GM18498 (cell line): ENCODE measurements around the gene NPDC1.

Experiments used
- ATAC-seq: cut with Tn5 transposase; IDR thresholded peaks from one replicate; pipeline ENCODE4 v1.9.1; 2021; ENCODE audit warnings: mild to moderate bottlenecking, moderate library complexity; ENCODE audit not compliant: unreplicated experiment

NPDC1 gene, protein sequence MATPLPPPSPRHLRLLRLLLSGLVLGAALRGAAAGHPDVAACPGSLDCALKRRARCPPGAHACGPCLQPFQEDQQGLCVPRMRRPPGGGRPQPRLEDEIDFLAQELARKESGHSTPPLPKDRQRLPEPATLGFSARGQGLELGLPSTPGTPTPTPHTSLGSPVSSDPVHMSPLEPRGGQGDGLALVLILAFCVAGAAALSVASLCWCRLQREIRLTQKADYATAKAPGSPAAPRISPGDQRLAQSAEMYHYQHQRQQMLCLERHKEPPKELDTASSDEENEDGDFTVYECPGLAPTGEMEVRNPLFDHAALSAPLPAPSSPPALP

DNA sequence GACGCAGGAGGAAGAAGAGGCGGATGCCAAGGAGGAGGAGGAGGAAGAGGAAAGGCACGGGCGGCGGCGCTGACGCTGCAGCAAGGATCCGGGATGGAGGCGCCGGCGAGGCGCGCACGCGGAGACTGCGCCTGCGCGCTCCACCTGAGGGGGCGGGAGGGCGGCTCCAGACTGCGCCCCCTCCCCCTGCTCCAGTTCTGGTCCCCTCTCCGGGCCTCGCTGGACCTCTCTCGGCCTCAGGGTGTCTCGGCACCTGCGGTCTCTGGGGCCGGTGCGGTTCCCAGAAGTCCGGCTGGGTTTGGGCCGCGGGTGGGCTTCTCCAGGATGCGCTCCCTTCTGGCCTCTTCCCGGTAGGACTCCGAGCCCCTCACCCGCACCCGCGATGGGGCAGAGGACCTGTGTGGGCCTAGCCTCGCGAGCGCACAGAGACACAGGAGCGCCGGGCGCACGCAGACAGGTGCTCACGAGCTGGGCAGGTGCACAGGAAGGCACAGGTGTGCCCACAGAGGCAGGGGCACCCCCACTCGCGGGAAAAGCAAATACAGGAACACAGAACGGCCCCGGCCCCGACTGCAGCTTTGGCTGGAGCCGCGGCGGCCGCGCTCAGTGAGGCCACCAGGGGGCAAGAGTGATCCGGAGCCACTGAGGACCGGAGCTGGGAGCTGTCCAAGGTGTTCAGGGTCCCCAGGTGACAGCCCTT is at the start of gene NPDC1:
NPDC1 (minus strand) TSS at position 90 of the 700 bp plus-strand sequence. CDS start 188 bp downstream, outside the sequence.
- ATAC-seq: peak; percentile 51

DNA sequence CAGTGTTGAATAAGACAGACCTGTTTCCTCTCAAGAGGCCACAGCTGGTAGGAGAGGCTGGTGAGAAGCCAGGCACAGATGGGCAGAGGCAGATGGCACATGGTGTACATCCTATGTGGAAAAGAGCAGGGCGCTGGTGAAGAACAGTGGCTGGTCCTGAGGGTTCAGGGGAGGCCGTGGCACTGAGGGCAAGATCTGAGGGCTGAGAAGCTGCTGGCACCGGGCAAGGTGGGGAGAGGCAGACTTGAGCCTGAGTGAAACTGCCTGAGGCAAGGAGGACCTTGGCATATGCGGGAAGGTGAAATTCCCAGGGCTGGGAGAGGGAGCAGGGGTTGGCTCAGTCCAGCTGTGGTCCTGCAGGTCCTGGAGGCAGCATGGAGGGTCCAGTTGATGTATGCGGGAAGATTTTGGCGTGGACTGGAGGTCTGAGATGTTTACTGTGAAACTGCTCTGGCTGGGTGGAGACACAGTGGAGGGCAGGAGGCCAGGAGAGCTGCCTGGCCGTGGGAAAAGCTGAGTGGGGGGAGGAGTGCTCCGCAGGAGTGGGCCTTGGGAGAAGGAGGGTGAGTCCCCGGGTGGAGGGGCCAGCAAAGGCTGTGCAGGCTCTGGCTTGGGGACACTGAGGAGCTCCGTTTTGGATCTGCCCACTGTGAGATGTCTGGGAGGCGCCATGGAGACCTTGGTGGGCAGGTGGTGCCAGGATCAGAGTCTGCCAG is 43.4 kb upstream of the NPDC1 start:
- no peak for ATAC-seq

DNA sequence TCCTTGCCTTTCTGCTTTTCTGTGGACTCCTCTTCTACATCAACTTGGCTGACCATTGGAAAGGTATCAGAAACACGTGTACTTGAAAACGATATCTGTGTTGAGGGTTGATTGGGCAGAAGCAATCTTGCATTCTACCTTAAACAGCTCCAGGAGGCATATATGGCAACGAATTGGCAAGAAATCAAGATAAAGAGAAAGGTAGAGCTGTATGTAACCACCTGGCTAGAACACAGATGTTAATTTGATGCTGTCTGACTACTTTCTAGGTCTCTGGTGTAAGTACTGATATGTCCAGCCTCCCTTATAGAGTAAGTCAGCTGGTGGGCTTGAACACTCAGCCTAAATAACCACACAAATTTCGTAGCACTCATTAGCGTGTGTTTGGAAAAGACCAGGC is 42.1 kb upstream of the NPDC1 start:
- no peak for ATAC-seq

DNA sequence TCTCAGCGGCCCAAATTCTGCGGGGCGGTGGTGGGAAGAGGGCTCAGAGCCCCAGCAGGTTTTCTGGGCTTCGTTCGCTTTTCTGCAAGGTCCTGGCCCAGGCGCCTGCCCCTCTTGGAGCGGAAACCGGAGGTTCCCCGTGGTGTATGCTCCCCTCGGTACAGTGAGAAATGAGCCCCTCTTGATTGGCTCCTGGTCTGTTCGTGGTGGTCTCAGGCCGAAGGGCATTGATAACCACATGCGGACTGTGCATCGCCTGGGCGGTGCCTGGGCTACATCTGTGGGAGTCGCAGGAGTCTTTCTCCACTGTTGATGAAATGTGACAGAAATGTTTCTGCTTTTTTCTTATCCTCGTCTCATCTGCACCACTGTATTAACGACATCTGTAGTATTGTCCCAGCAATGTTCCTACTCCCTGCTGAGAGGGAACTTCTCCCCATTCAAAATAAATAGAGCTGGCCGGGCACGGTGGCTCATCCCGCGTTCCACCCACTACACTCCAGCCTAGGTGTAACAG is 41.5 kb upstream of the NPDC1 start:
- peak; percentile 2 for ATAC-seq

DNA sequence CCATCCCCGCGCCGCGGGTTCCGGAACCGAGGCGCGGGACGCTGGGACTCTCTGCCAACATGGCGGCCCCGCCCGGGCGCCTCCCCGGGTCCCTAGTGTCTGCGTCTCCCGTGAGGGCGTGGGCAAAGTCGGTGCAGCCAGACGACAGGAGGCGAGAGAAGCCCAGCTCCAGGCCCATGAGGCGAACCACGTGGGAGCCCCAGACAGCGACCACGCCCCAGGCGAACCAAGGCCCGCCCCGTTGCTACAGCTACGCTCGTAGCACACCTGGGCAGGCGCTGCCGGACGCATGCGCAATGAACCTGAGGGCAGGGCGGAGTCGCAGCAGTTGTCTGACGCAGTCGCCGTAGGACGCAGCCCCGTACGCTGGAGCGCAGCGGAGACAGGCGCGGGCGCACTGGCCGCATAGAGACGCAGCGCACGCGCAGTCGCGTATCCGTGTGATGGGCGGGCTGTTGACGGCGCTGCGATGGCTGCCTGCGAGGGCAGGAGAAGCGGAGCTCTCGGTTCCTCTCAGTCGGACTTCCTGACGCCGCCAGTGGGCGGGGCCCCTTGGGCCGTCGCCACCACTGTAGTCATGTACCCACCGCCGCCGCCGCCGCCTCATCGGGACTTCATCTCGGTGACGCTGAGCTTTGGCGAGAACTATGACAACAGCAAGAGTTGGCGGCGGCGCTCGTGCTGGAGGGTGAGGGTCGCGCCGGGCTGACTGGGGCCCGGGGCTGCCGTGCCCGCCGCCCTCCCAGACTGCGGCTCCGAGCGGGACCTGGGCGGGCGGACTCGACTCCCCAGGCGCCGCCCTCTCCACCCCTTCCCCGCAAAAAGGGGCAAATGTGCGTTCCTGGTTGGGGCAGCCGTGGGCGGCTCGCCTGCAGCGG is 40.8 kb upstream of the NPDC1 start, which contains the start of gene MAN1B1:
MAN1B1 (plus strand) TSS at position 455 of the 878 bp plus-strand sequence; CDS start at position 470, 15 bp downstream.
- ATAC-seq: peak; percentile 88

DNA sequence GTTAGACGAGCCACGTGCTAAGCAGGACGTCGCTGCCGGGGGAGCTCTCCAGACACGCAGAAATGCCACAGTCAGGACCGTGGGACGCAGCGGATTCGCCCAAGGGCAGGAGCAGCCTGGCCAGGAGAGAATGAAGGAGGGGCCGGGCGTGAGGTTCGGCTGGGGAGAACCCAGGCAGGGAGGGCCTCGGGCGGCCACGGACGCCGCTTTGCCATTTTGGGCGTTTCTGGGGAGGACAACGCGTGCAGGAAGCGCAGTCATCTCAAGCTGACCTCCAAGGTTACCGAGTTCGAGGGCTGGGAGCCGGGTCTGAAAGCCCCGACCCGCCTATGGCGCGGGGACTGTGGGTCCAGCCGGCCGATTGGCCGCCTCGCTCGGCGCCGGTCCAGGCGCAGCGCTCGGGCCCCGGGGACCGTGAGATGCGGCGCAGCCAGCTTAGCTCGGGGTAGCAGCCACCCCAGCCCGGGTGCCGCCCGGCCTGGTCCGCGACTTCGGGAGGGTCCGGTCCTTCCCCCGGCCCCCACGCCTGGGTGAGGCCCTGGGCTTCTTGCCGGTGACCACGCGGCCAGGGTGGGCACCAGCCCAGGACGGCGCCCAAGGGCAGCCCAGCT is 40.0 kb upstream of the NPDC1 start:
- ATAC-seq: no peak

DNA sequence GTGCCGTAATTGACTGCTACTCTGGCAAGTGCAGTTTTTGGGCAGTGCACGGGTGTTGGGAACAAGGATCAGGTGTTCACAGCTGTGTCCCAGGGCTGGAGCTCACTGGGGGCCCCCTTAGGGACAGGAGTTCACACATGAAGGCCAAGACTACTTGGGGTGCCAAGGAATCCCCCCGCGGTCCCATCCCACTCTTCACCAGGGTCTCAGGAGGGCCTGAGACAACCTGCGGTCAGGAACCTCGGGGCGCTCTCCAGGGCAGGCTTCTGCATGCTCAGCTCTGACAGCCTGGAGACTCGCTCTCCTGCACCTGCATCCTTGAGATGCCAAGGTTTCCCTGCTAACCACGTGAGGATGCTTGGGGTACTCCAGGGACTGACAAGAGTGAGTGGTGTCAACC is 38.5 kb upstream of the NPDC1 start:
- no peak for ATAC-seq

DNA sequence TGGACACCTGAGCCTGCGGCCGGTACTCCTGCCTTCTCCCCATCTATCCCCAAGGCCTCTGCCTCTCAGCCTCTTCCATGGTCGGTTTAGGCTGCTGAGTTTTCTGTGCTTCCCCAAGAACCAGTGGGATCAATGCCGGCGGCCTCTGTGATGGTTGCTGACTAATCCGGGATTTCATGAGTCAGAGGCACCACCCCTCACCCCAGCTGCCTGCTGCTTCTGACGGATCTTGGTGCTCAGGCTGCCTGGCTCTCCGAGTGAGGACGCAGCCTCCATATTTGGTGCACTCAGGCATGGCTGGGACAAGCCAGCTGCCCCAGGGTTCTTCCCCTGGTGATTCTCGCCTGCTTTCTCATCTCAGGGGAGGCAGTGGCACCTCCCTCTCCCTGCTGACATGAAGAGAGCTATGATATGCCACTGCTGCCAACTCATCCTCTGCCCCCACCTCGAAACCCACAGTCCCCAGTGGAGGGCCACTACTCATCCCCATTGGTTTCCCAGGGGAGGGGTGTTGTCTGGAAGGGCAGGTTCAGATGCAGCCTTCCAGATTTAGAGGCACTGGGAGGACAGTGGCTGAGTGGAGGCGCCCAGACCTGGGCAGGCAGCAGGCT is 37.5 kb upstream of the NPDC1 start:
- ATAC-seq: no peak

DNA sequence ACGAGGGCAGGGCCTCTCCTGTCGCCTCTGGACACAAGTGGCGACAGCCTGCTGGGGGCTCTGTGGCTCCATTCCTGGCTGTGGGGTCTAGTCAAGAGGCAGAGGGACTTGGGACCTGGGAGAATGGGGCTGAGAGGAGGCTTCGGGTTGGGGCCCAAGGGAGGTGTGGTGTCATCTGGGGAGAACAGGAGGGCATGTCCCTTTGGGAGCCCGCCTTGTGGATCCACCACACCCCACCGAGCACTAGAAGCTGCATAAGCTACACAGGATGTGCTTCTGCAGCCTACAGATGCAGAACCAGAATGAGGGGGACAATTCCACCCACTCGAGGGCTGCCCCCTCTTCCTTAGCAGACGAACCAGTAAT is 36.9 kb upstream of the NPDC1 start:
- ATAC-seq: no peak

DNA sequence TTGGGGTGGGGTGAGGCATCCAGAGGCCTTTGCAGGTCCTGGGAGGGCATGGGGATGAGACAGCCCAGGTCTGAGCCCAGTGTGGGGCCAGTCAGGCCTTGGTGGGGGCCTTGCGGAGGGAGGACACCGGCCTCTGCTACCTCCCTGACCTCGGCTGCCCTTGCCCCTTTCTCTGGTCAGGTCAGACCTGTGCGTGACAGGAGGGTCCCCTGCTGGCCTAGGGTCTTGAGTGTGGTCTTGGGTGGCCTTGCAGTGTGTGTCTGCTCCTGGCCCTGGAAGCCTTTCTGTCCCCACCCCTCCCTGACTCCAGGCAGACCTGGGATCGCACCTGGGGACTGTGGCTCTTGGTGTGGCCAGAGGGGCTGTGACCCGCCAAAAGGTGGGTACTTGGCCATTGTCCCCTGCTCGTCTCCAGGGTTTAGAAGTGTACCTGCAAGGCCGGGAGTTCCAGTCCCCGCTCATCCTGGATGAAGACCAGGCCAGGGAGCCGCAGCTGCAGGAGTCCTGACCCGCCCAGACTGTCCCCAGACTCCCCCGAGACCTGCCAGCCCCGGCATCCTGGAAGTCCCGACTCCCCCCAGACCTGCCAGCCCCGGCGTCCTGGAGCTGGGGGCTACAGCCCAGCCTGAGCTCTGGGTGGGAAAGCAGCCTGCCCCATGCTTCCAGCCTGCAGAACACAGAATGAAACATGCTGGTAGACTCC is 36.4 kb upstream of the NPDC1 start:
- no peak for ATAC-seq

DNA sequence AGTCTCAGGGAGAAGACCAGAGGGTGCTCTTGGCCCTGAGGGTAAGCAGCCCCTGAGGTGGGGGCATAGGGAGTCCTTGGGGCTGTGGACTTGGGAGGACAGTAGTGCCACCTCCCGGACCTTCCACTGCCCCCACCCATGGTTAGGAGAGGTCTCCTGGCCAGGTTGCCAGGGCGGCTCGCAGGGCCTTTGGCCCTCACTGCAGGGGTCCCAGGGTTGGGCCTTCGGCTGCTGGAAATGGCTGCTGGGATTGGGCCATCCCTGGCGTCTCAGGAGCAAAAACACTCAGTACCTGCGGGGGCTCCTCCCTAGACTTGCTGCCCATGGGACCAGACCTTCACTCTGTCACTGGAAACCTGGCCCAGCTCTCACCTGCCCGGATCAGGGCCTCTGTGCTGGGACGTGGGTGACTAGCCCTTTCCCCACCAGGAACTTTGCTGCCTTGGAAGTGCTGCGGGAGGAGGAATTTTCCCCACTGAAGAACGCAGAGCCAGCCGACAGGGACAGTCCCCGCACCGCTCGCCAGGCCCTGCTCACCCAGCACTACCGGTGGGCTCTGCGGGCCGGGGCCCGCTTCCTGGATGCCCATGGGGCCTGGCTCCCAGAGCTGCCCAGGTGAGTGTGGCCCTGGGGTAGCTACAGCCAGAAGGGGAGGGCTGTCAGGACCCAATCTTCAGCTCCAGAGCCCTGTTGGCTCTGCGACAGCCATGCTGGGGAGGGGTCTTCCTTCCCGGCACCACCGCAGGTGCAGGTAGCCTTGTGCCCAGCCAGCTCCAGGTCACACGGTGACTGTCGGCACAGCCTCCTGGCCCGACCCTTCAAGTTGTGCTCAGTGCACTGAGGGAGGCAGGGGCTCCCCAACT is 34.5 kb upstream of the NPDC1 start:
- ATAC-seq: no peak

DNA sequence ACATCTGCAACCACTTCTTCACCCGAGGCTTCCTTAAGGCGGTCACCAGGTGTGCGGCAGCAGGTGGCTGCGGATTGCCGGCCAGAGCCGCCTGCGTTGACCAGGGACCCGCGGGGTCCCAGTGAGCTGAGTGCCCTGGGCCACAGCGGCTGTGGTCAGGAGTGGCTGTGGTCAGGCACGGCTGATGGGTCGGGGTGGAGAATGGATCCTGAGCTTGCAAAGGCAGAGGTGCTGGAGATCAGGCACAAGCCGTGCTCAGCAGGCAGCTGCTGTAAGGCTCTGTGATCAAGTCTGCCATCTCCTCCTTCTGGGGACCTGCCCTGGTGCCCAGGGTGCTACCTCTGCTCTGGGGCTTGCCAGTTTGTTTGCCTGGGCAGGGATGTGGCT is 33.4 kb upstream of the NPDC1 start:
- no peak for ATAC-seq

DNA sequence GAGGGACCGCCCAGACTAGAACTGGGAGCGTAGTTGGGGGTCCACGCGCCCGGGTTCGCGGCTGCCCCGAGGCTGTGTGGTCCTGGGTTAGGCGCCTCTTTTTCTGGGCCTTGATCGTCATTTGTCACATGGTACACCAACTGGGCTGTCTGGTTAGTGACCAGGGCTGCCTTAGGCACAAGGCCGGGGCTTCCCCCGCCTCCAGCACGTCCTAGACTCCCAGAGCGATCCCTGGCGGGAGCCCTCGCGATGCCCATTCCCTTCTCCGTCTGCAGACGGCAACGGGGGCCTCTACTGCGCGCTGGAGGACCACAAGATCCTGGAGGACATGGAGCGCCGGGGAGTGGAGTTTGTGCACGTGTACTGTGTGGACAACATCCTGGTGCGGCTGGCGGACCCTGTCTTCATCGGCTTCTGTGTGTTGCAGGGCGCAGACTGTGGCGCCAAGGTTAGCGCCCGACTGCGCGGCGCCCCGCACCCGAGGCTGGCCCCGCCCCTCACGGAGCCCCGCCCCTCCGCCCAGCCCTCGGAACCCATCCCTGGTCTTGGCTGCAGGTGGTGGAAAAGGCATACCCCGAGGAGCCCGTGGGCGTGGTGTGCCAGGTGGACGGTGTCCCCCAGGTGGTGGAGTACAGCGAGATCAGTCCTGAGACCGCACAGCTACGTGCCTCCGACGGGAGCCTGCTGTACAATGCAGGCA is 32.9 kb upstream of the NPDC1 start:
- ATAC-seq: no peak

DNA sequence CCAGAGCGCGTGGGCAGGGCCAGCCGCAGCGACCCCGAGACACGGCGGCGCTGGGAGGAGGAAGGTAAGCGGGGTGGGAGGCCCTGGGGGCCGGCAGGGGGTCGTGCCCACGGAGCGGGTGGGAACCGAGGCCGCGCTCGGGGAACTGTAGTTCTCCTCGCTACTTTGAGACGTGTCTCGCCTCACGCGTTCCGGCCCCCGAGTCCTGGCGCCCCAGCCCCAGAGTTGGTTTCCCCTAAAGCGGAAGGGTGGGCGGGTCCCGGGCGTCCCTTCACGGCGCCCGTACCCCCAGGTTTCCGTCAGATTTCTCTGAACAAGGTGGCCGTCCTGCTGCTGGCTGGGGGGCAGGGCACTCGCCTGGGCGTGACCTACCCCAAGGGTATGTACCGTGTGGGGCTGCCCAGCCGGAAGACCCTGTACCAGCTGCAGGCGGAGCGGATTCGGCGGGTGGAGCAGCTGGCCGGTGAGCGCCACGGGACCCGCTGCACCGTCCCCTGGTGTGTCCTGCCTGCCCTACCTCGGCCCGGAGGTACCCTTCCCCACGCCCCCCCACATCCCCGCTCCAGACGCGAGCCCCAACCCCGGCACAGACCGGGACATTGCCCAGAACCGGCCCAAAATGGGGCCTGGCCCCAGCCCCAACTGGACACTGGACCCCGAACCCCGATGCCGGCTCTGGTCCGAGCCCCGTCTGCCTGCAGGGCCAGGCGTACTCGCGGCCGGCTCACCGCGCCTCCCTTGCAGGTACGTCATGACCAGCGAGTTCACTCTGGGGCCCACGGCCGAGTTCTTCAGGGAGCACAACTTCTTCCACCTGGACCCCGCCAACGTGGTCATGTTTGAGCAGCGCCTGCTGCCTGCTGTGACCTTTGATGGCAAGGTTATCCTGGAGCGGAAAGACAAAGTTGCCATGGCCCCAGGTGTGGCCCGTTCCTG is 32.0 kb upstream of the NPDC1 start:
- ATAC-seq: peak; percentile 9

DNA sequence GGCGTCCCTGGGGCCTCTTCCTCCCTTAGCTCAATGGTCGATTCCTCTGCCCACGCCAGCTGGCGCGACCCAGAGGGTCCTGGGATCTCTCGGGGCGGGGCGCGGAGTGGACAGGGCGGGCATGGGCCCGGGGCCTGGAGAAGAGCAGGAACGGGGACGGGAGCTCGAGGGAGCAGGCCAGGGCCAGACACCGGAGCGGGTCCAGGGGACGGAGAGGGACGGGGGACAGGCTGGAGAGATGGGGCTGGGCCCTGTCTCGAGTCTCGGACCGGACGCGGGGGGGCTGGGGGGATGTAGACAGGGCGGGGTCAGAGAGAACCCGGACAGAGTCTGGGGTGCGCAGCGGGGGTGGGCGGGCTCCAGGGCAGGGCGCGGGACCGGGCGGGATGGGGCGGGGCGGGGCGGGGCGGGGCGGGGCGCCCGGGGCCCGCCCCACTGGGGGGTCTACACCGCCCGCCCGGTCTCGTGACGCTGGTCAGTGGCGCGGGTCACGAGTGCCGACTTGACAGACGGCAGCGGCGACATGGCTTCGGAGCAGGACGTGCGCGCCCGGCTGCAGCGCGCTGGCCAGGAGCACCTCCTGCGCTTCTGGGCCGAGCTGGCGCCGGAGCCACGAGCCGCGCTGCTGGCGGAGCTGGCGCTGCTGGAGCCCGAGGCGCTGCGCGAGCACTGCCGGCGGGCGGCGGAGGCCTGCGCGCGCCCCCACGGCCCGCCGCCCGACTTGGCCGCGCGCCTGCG is 31.2 kb upstream of the NPDC1 start, which contains the start of gene UAP1L1:
UAP1L1 (plus strand) TSS at position 508 of the 738 bp plus-strand sequence; CDS start at position 524, 16 bp downstream.
- peak; percentile 51 for ATAC-seq

DNA sequence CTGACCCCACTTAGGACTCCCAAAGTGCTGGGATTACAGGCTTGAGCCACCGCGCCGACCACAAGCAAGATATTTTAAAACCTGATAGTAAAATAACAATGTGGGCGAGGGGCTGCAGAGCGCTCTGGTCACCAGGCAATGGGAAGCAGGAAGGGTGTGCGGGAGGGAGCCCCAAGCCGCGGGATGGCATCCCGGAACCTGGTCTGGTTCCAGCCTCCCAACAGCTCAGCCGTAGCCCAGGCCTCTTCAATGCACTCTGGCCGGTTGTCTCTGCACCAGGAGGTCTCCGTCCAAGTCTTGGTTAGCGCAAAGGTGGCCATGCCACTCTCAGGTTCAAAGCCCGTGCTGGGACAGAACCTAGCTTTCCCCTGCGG is 30.6 kb upstream of the NPDC1 start:
- ATAC-seq: no peak
